HFF-Myc (cell line): ENCODE measurements around the gene SLC44A3.

Experiments used
- DNase-seq: peaks from one replicate; pipeline ENCODE4 v3.0.0-alpha.2; 2011; ENCODE audit warnings: low read depth; ENCODE audit errors: extremely low read depth
- H3K4me3 ChIP-seq: replicated peaks from 2 replicates; pipeline ENCODE4 v1.5.1; 2011; ENCODE audit warnings: low read depth, mild to moderate bottlenecking, control low read depth, low read length
- CTCF ChIP-seq: IDR thresholded peaks from 2 replicates; pipeline ENCODE4 v1.5.1; 2012; ENCODE audit warnings: mild to moderate bottlenecking, low read depth, low read length, control low read depth; ENCODE audit errors: missing control alignments

SLC44A3 gene

GRCh38 chr1:94863919-94864318 is 43.8 kb downstream of the SLC44A3 start:
- H3K4me3 ChIP-seq = peak overlapping the region; percentile 2
- DNase-seq = peak; percentile 72
- no peak for TF ChIP-seq CTCF

- DNase-seq = no peak
- no peak overlapping the region for H3K4me3 ChIP-seq
Observed at GRCh38 chr1:94864821-94865220, 44.7 kb downstream of the SLC44A3 start.

GRCh38 chr1:94865360-94865759 is 45.2 kb downstream of the SLC44A3 start:
- H3K4me3 ChIP-seq = no peak overlapping the region
- DNase-seq = no peak
- no peak for TF ChIP-seq CTCF

More at GRCh38 chr1:94864821-94865220, 44.7 kb downstream of the SLC44A3 start:
- no peak for TF ChIP-seq CTCF

- no peak for TF ChIP-seq CTCF
- DNase-seq = peak; percentile 73
- H3K4me3 ChIP-seq = no peak overlapping the region
Observed at GRCh38 chr1:94866164-94866807, 46.1 kb downstream of the SLC44A3 start.

- no peak for TF ChIP-seq CTCF
- no peak overlapping the region for H3K4me3 ChIP-seq
- no peak for DNase-seq
Observed at GRCh38 chr1:94871031-94871430, 50.9 kb downstream of the SLC44A3 start.

- no peak overlapping the region for H3K4me3 ChIP-seq
- no peak for DNase-seq
- no peak for TF ChIP-seq CTCF
Observed at GRCh38 chr1:94872771-94873495, 52.8 kb downstream of the SLC44A3 start.
